Neuronal stem cell (in vitro differentiated cells): Measurements from ENCODE around the gene GLYR1.
A peak's percentile ranks its signal among the peaks of the same experiment; 100 is the strongest.

Experiments used
- DNase-seq: peaks from one replicate; pipeline ENCODE4 v3.0.0-alpha.2; 2013; ENCODE audit warnings: low spot score
- H2AFZ ChIP-seq: one replicate; pipeline ENCODE4 v1.6.1; 2013; ENCODE audit warnings: mild to moderate bottlenecking, low read length, inconsistent platforms
- H2AK5ac ChIP-seq: 2 replicates; pipeline ENCODE4 v1.6.1; 2013; ENCODE audit warnings: low read depth, mild to moderate bottlenecking, inconsistent platforms, low read length, moderate library complexity, mixed read lengths
- H2BK120ac ChIP-seq: 2 replicates; pipeline ENCODE4 v1.6.1; 2013; ENCODE audit warnings: low read depth, mild to moderate bottlenecking, inconsistent platforms, low read length, moderate library complexity, mixed read lengths
- H2BK12ac ChIP-seq: one replicate; pipeline ENCODE4 v1.6.1; 2013; ENCODE audit warnings: low read length, inconsistent platforms
- H2BK15ac ChIP-seq: 2 replicates; pipeline ENCODE4 v1.6.1; 2013; ENCODE audit warnings: mild to moderate bottlenecking, low read length, inconsistent platforms, mixed read lengths
- H2BK5ac ChIP-seq: one replicate; pipeline ENCODE4 v1.6.1; 2013; ENCODE audit warnings: inconsistent platforms, mild to moderate bottlenecking, low read length, moderate library complexity
- H3K14ac ChIP-seq: one replicate; pipeline ENCODE4 v1.6.1; 2013; ENCODE audit warnings: low read length, inconsistent platforms
- H3K18ac ChIP-seq: 2 replicates; pipeline ENCODE4 v1.6.1; 2013; ENCODE audit warnings: low read length, inconsistent platforms
- H3K23ac ChIP-seq: 2 replicates; pipeline ENCODE4 v1.6.1; 2013; ENCODE audit warnings: low read depth, mild to moderate bottlenecking, mixed read lengths, low read length, inconsistent platforms; ENCODE audit not compliant: poor library complexity
- H3K27ac ChIP-seq: replicated peaks from 3 replicates; pipeline ENCODE4 v1.5.1; 2013; ENCODE audit warnings: low read length, inconsistent platforms
- H3K27me3 ChIP-seq, 3 experiments: 2 replicates each; pipeline ENCODE4 v1.6.1; 2013; ENCODE audit warnings: low read length in 3 of 3, mild to moderate bottlenecking in 2 of 3, inconsistent platforms in 1 of 3, low read depth in 1 of 3, mixed read lengths in 1 of 3, moderate library complexity in 1 of 3; ENCODE audit not compliant: control insufficient read depth in 3 of 3, insufficient read depth in 3 of 3
- H3K36me3 ChIP-seq, 2 donors: replicated peaks in 1 of 2; 2 replicates each; pipeline ENCODE4 v1.6.1; 2013; ENCODE audit warnings: low read length in 2 of 2; ENCODE audit not compliant: control insufficient read depth in 2 of 2, insufficient read depth in 2 of 2
- H3K4ac ChIP-seq: 2 replicates; pipeline ENCODE4 v1.6.1; 2013; ENCODE audit warnings: inconsistent platforms, mild to moderate bottlenecking, low read length, moderate library complexity
- H3K4me1 ChIP-seq, 2 donors: 1 replicate in 1 of 2; 2 replicates in 1 of 2; pipeline ENCODE4 v1.6.1; 2013; ENCODE audit warnings: low read length in 2 of 2, low read depth in 1 of 2; ENCODE audit not compliant: control insufficient read depth in 2 of 2, insufficient read depth in 1 of 2
- H3K4me2 ChIP-seq: one replicate; pipeline ENCODE4 v1.6.1; 2013; ENCODE audit warnings: mild to moderate bottlenecking, low read length, inconsistent platforms; ENCODE audit not compliant: insufficient read depth, poor library complexity, severe bottlenecking
- H3K4me3 ChIP-seq, 2 donors: 2 replicates each; pipeline ENCODE4 v1.5.1; 2013; ENCODE audit warnings: low read length in 2 of 2, mild to moderate bottlenecking in 2 of 2, inconsistent platforms in 1 of 2, moderate library complexity in 1 of 2
- H3K79me1 ChIP-seq: one replicate; pipeline ENCODE4 v1.6.1; 2013; ENCODE audit warnings: low read depth, mild to moderate bottlenecking, inconsistent platforms, low read length, moderate library complexity
- H3K9ac ChIP-seq: one replicate; pipeline ENCODE4 v1.6.1; 2013; ENCODE audit warnings: mild to moderate bottlenecking, low read depth, low read length, inconsistent platforms; ENCODE audit not compliant: poor library complexity
- H3K9me3 ChIP-seq, 2 donors: replicated peaks in 1 of 2; 2 replicates each; pipeline versions ENCODE3 to v1.6.1; 2013; ENCODE audit warnings: low read length in 2 of 2, mild to moderate bottlenecking in 2 of 2, inconsistent platforms in 1 of 2, low read depth in 1 of 2, mixed read lengths in 1 of 2, moderate library complexity in 1 of 2; ENCODE audit not compliant: control insufficient read depth in 2 of 2, insufficient read depth in 1 of 2
- H4K8ac ChIP-seq: one replicate; pipeline ENCODE4 v1.6.1; 2013; ENCODE audit warnings: low read depth, mild to moderate bottlenecking, inconsistent platforms, low read length, moderate library complexity
- H4K91ac ChIP-seq: one replicate; pipeline ENCODE4 v1.6.1; 2013; ENCODE audit warnings: low read length, low read depth, mild to moderate bottlenecking, inconsistent platforms; ENCODE audit not compliant: poor library complexity
- WGBS, 2 donors: extraction: QIAGEN DNeasy Blood & Tissue Kit; methylation state at CpG; one replicate each; pipeline ENCODE4 v1.1.7; 2013; ENCODE audit warnings: missing lambda C conversion rate in 2 of 2, mixed read lengths in 1 of 2; ENCODE audit not compliant: insufficient read length in 2 of 2, insufficient replicate concordance in 1 of 2; ENCODE audit errors: extremely low coverage in 2 of 2; 5-methylcytosine and 5-hydroxymethylcytosine counted together

GLYR1 gene

DNA sequence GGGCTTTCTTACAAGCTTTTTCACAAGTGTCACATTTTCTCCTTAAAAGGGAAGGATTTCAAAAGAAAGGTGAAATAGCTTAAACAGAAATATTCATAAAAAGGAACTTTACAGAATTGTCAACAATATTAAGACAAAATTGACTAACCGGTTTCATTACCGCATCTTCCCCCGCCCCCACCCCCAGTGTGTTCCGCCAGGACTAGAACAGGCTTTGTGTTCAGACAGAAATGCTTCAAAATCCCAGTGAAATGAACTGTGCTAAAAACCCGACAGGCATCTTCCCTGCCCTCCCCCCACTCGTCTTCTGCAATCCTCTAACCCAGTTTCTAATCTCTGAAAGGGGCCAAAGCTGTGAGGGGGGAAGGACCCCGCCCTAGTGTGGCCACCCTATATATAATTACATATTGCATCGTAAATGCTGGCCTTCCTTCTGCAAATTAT, 43.7 kb downstream of the GLYR1 start:
- H3K4me1 ChIP-seq, result peaks cover 5 to 14% of the 10 kb centered on the region in 2 donors
- no peak overlapping the region for H2AK5ac ChIP-seq
- H3K36me3 ChIP-seq, result peaks cover 30 to 51% of the 10 kb centered on the region in 2 donors
- H3K4ac ChIP-seq, result no peak overlapping the region
- H3K18ac ChIP-seq, result no peak overlapping the region
- no peak overlapping the region for H2BK12ac ChIP-seq
- no peak overlapping the region for H3K27ac ChIP-seq
- H3K4me3 ChIP-seq, result peak overlapping the region in 1 of 2 donors; percentile 94
- no peak overlapping the region for H4K91ac ChIP-seq
- H3K27me3 ChIP-seq, result no peaks in the 10 kb centered on the region
- H3K9me3 ChIP-seq, result no peaks in the 10 kb centered on the region
- peak overlapping the region; percentile 100 for H2AFZ ChIP-seq
- H2BK15ac ChIP-seq, result no peak overlapping the region
- H3K9ac ChIP-seq, result no peak overlapping the region
- peaks cover 2% of the 10 kb centered on the region for H3K79me1 ChIP-seq
- WGBS, 2 donors, result no CpG with 5 or more reads among the region's 8 CpGs
- no peak overlapping the region for H2BK120ac ChIP-seq
- peak overlapping the region; percentile 43 for H4K8ac ChIP-seq
- H3K23ac ChIP-seq, result no peak overlapping the region
- H3K14ac ChIP-seq, result no peak overlapping the region
- no peak overlapping the region for H2BK5ac ChIP-seq
- DNase-seq, result no peak
- no peak overlapping the region for H3K4me2 ChIP-seq

DNA sequence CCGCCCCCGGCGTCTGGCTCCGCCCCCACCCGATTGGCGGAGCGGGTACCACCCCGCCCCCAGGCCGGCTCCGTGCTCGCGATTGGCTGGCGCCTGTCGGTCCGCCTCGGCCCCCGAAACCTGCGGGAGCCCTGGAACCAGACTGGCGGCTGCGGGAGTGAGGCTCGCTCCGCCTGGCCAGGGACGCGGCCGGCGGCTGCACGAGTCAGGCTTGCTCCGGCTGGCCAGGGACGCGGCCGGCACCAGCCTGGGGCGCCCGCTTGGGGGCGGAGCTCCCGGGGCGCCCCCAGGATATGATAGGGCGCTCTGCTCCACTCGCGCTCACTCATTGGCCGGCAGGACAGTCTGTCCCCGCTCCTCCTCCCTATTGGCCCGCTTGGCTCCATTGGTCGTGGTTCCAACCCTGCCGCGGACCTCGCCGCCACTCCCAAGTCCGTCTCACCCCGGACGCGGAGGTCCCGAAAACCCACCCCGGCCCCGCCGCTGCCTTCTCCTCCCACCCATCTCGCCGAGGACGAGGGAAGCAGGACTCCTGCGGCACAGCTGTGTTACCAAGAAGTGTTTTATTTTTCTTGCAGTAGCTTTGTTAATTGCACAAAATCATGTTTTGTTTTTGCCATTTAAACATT, 44.3 kb downstream of the GLYR1 start:
- Histone ChIP-seq H2BK12ac (no peak overlapping the region), H2BK120ac (no peak overlapping the region), H2AK5ac (no peak overlapping the region), H3K27ac (peak overlapping the region; percentile 98), H3K36me3 (peaks cover 28 to 47% of the 10 kb centered on the region in 2 donors), H3K14ac (no peak overlapping the region), H3K4me1 (peaks cover 5 to 14% of the 10 kb centered on the region in 2 donors), H3K4ac (no peak overlapping the region), H2AFZ (peak overlapping the region; percentile 100), H4K91ac (no peak overlapping the region), H3K4me3 (peak overlapping the region; percentile 94 to 97), H2BK5ac (no peak overlapping the region), H3K27me3 (no peaks in the 10 kb centered on the region), H3K18ac (peak overlapping the region; percentile 99), H3K9ac (peak overlapping the region; percentile 96), H2BK15ac (no peak overlapping the region), H4K8ac (no peak overlapping the region), H3K4me2 (peak overlapping the region; percentile 95), H3K9me3 (no peaks in the 10 kb centered on the region), H3K79me1 (peaks cover 2% of the 10 kb centered on the region), H3K23ac (peak overlapping the region; percentile 89)
- peak; percentile 92 for DNase-seq
- no CpG with 5 or more reads among the region's 59 CpGs for WGBS, 2 donors

DNA sequence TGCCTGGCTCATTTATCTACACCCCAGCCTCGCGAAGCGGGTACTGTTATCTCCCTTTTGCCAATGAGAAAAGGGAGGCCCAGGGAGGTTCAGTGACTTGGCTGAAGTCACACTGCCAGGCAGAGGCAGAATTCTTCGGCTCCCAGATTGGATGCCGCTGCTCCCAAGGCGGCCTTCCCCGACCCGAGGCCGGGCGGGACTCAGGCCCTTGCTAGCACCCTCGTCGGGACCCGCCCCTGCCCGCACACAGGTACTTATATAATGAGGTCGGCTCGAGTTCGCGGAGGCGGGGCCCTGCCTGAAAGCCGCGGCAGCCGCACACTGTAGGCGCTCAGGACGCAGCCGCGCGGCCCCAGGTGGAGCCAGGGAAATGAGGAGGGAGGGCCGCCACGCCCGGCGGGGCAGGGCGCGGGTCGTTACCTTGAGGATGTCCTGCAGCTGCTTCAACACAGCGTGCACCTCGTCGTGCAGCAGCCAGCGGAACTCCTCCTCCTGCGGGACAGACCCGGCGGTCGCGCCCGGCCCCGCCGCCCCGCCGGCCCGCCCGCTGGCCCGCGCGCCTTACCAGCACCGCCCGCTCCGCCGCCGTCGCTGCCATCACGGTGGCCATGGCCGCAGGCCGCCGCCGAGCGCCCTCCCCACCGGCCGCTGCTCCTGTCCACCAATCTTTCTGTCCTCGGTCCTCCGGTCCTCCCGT, 45.0 kb downstream of the GLYR1 start, which contains the start of gene ROGDI:
Gene ROGDI, minus strand, starts transcription at position 672 of the 697 bp plus-strand sequence. Its CDS starts 62 bp downstream, at position 610.
- H3K79me1 ChIP-seq, result peaks cover 2% of the 10 kb centered on the region
- no peak within 1 kb of the TSS for H3K4ac ChIP-seq
- peaks cover 27 to 41% of the 10 kb centered on the region in 2 donors for H3K36me3 ChIP-seq
- no CpG with 5 or more reads among the region's 70 CpGs for WGBS, 2 donors
- peak within 1 kb of the TSS; percentile 98 for H3K27ac ChIP-seq
- peak within 1 kb of the TSS; percentile 53 for H2AK5ac ChIP-seq
- no peak within 1 kb of the TSS for H2BK12ac ChIP-seq
- H2BK5ac ChIP-seq, result peak within 1 kb of the TSS; percentile 43
- H3K4me3 ChIP-seq, result peak within 1 kb of the TSS; percentile 94 to 97
- peak within 1 kb of the TSS; percentile 96 for H3K9ac ChIP-seq
- DNase-seq, result peak; percentile 74
- no peak within 1 kb of the TSS for H2BK120ac ChIP-seq
- peak within 1 kb of the TSS; percentile 68 for H2BK15ac ChIP-seq
- peak within 1 kb of the TSS; percentile 100 for H2AFZ ChIP-seq
- H3K18ac ChIP-seq, result peak within 1 kb of the TSS; percentile 99
- peak within 1 kb of the TSS; percentile 60 for H3K14ac ChIP-seq
- H4K91ac ChIP-seq, result no peak within 1 kb of the TSS
- H3K9me3 ChIP-seq, result no peaks in the 10 kb centered on the region
- H3K4me2 ChIP-seq, result peak within 1 kb of the TSS; percentile 95
- H4K8ac ChIP-seq, result peak within 1 kb of the TSS; percentile 43
- no peaks in the 10 kb centered on the region for H3K27me3 ChIP-seq
- peak within 1 kb of the TSS; percentile 98 for H3K23ac ChIP-seq
- H3K4me1 ChIP-seq, result peaks cover 5 to 14% of the 10 kb centered on the region in 2 donors
